ENCODE data around the gene HSD11B2. TPM values are rescaled to one million over a fixed set of nuclear protein-coding genes. Genes with fewer than 3 reads are reported as not detected.

HSD11B2 gene
- total and polyA plus RNA-seq, 8 donors, result 0.89 to 837 (median 2.9) TPM; not detected in 1

- Histone ChIP-seq H3K9me3 (no peaks in the 10 kb centered on the region), H3K36me3 (peaks cover 0 to 4% (median 0%) of the 10 kb centered on the region in 4 donors), H3K27me3 (no peaks in the 10 kb centered on the region), H3K4me3 (no peak overlapping the region), H3K4me1 (peaks cover 5 to 37% (median 28%) of the 10 kb centered on the region in 4 donors), H3K27ac (peak overlapping the region; percentile 68 to 86 (median 74))
- 71 to 89% (median 79%) methylated on average over 8 of the region's 8 CpGs for WGBS, 5 donors
- TF ChIP-seq POLR2A (IDR thresholded peaks at IDR 0.05) (no peak), POLR2AphosphoS5 (IDR thresholded peaks at IDR 0.05) (no peak), EP300 (IDR thresholded peaks at IDR 0.05) (no peak), CTCF (IDR thresholded peaks at IDR 0.05) (no peak)
- DNase-seq, result no peak
- intact Hi-C loops (cut with DNase I; ENCODE audit: low total_unique reads), result loop anchor here (10.0 kb wide), 1 partner anchor 141 kb away; no protein-coding TSS in a partner anchor
These were observed 25.6 kb upstream of the HSD11B2 start for GRCh38 chr16:67405336-67405735.

GRCh38 chr16:67406111-67406971 lies 24.6 kb upstream of the HSD11B2 start:
- Histone ChIP-seq H3K27me3 (no peaks in the 10 kb centered on the region), H3K27ac (peak overlapping the region; percentile 20 to 86 (median 74)), H3K36me3 (peaks cover 0 to 4% (median 0%) of the 10 kb centered on the region in 4 donors), H3K4me3 (no peak overlapping the region), H3K4me1 (peaks cover 5 to 37% (median 28%) of the 10 kb centered on the region in 4 donors), H3K9me3 (no peaks in the 10 kb centered on the region)
- intact Hi-C loops (cut with DNase I; ENCODE audit: low total_unique reads), result loop anchor here (10.0 kb wide), 1 partner anchor 142 kb away; no protein-coding TSS in a partner anchor
- peak in 1 of 2 donors; percentile 75 for DNase-seq
- no peak for TF ChIP-seq EP300 (IDR thresholded peaks at IDR 0.05)
- no peak for TF ChIP-seq POLR2A (IDR thresholded peaks at IDR 0.05)
- no peak for TF ChIP-seq CTCF (IDR thresholded peaks at IDR 0.05)
- TF ChIP-seq POLR2AphosphoS5 (IDR thresholded peaks at IDR 0.05), result no peak
- WGBS, 5 donors, result 70 to 80% (median 76%) methylated on average over 16 to 18 of the region's 18 CpGs

GRCh38 chr16:67407176-67407787 lies 23.6 kb upstream of the HSD11B2 start:
- Histone ChIP-seq H3K27ac (peak overlapping the region; percentile 4 to 86 (median 74)), H3K36me3 (peaks cover 0 to 4% (median 0%) of the 10 kb centered on the region in 4 donors), H3K9me3 (no peaks in the 10 kb centered on the region), H3K4me3 (no peak overlapping the region), H3K27me3 (no peaks in the 10 kb centered on the region), H3K4me1 (peaks cover 5 to 37% (median 28%) of the 10 kb centered on the region in 4 donors)
- TF ChIP-seq POLR2AphosphoS5 (IDR thresholded peaks at IDR 0.05) (no peak), POLR2A (IDR thresholded peaks at IDR 0.05) (no peak), CTCF (IDR thresholded peaks at IDR 0.05) (no peak), EP300 (IDR thresholded peaks at IDR 0.05) (no peak)
- intact Hi-C loops (cut with DNase I; ENCODE audit: low total_unique reads), result loop anchor here (10.0 kb wide), 1 partner anchor 142 kb away; no protein-coding TSS in a partner anchor
- WGBS, 5 donors, result 89 to 96% (median 91%) methylated on average over 7 of the region's 7 CpGs
- DNase-seq, result no peak

GRCh38 chr16:67407788-67408452 lies 23.0 kb upstream of the HSD11B2 start:
- Histone ChIP-seq H3K27ac (peak overlapping the region in 1 of 5 donors; percentile 73), H3K4me1 (peaks cover 5 to 36% (median 28%) of the 10 kb centered on the region in 4 donors), H3K36me3 (peaks cover 0 to 4% (median 0%) of the 10 kb centered on the region in 4 donors), H3K4me3 (no peak overlapping the region), H3K27me3 (no peaks in the 10 kb centered on the region), H3K9me3 (no peaks in the 10 kb centered on the region)
- intact Hi-C loops (cut with DNase I; ENCODE audit: low total_unique reads), result loop anchor here (10.0 kb wide), 1 partner anchor 143 kb away; no protein-coding TSS in a partner anchor
- no peak for TF ChIP-seq POLR2A (IDR thresholded peaks at IDR 0.05)
- no peak for TF ChIP-seq EP300 (IDR thresholded peaks at IDR 0.05)
- no peak for TF ChIP-seq CTCF (IDR thresholded peaks at IDR 0.05)
- no peak for TF ChIP-seq POLR2AphosphoS5 (IDR thresholded peaks at IDR 0.05)
- WGBS, 5 donors, result 74 to 89% (median 80%) methylated on average over 6 of the region's 6 CpGs
- no peak for DNase-seq
